SK-N-MC (cell line): Measurements from ENCODE around the gene ELOVL7.

Source experiments
- EZH2 ChIP-seq: fragments of 200-600 bp; sonication (generic); IDR thresholded peaks from one replicate; pipeline ENCODE4 v1.6.1; 2017; ENCODE audit warnings: antibody characterized with exemption
- FOXP2 ChIP-seq: optimal IDR thresholded peaks from 2 replicates; pipeline ENCODE3; 2011; ENCODE audit warnings: mild to moderate bottlenecking, moderate library complexity; ENCODE audit not compliant: insufficient read depth; ENCODE audit errors: extremely low read length, control extremely low read depth
- POLR2AphosphoS5 ChIP-seq: IDR thresholded peaks from 2 replicates; pipeline ENCODE4 v1.6.1; 2012; ENCODE audit warnings: mild to moderate bottlenecking, low read depth, low read length, borderline replicate concordance

- TF ChIP-seq EZH2 (no peak), POLR2AphosphoS5 (no peak), FOXP2 (no peak)
Measured at GRCh38 chr5:60843386-60843935, 608 bp downstream of the ELOVL7 start.
